ENCODE data around the gene TNFRSF9. TPM values are rescaled to one million over a fixed set of nuclear protein-coding genes. Genes with fewer than 3 reads are reported as not detected.

The TNFRSF9 gene
- total RNA-seq, 4 donors from 2014 or later, result 0.10 TPM; not detected in 3

DNA sequence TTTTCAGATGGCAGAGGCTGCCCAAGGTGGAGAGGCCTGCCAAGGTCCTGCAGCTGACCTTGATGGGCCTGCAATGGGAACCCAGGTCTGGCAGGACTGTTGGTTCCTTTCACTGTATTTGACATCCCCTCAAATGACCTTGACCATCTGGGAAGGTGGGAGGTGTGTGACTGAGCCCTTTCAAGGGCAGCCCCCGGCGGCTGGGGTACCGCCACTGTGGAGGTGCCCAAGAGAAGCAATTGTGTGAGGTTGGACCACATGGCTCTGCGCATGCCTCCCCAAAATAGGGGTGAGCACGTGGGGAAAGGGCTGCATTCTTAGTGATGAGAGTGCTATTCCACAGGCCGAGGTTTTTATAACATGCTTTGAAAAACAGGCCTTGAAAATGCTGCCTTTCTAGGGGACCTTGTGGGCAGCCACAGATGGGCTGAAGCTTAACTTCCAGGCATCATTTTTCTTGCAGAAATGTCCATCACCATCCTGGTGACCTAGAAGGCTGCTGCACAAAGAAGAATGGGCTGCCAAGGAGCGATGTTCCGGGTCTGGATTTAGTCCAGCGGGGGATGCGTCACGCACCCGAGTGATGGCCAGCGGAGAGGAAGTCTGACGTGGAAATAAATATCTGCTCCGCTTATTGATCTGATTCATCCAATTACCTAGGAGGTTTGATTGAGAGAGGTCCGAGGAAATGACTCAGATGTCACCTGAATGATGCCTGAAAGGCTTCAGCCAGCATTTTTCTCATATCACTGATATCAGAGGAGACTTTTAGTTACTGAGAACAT, 71.3 kb downstream of the TNFRSF9 start:
- WGBS, 2 donors, result 87 to 91% methylated on average over 13 to 16 of the region's 16 CpGs
- H3K27me3 ChIP-seq, result no peaks in the 10 kb centered on the region
- H3K4me3 ChIP-seq (replicated peaks in 1 of 3), result no peak overlapping the region
- no peaks in the 10 kb centered on the region for H3K36me3 ChIP-seq
- no peak for DNase-seq
- no peaks in the 10 kb centered on the region for H3K9me3 ChIP-seq
- H3K27ac ChIP-seq, result no peak overlapping the region
- TF ChIP-seq, protein P1, sequence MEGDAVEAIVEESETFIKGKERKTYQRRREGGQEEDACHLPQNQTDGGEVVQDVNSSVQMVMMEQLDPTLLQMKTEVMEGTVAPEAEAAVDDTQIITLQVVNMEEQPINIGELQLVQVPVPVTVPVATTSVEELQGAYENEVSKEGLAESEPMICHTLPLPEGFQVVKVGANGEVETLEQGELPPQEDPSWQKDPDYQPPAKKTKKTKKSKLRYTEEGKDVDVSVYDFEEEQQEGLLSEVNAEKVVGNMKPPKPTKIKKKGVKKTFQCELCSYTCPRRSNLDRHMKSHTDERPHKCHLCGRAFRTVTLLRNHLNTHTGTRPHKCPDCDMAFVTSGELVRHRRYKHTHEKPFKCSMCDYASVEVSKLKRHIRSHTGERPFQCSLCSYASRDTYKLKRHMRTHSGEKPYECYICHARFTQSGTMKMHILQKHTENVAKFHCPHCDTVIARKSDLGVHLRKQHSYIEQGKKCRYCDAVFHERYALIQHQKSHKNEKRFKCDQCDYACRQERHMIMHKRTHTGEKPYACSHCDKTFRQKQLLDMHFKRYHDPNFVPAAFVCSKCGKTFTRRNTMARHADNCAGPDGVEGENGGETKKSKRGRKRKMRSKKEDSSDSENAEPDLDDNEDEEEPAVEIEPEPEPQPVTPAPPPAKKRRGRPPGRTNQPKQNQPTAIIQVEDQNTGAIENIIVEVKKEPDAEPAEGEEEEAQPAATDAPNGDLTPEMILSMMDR (IDR thresholded peaks at IDR 0.05), result no peak
- no peak for TF ChIP-seq POLR2A (IDR thresholded peaks at IDR 0.05)
- intact Hi-C loops (cut with DNase I), result no loop called here
- no peaks in the 10 kb centered on the region for H3K4me1 ChIP-seq

DNA sequence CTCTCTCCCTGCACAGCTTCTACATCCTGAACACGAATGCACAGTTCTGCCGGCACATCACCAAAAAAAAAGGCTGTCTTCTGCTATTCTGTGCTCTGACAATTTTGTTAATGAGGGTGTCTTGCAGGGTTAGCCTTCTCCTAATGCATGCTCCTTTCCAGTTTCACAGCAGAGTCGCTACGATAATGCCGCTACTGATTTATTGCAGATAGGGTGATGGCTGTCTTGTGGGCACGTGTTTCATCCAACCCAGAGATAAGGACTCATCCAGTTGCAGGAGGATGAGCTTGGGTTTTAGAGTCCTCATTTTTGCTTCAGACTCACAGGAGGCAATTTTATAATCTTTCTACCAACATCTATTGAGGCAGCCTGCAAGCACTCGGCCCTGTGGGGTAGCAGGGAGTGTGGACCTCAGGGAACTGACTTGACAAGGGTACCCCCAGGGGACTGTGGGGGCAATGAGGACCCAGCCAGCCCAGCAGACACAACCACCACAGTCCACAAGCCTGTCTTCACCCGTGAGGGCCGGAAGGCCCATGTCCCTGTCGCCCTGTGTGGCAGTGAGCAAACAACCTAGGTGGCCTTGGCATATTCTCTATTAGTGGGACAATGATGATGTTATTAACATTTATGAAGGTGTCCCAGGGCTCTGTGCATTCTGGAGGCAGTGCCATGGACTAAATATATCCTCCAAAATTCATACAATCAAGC, 72.4 kb downstream of the TNFRSF9 start:
- intact Hi-C loops (cut with DNase I), result no loop called here
- no peaks in the 10 kb centered on the region for H3K36me3 ChIP-seq
- no peaks in the 10 kb centered on the region for H3K27me3 ChIP-seq
- H3K27ac ChIP-seq, result no peak overlapping the region
- TF ChIP-seq, protein P1 (IDR thresholded peaks at IDR 0.05), result no peak
- no peak for TF ChIP-seq POLR2A (IDR thresholded peaks at IDR 0.05)
- no peak for DNase-seq
- no peaks in the 10 kb centered on the region for H3K9me3 ChIP-seq
- H3K4me3 ChIP-seq (replicated peaks in 1 of 3), result no peak overlapping the region
- no peaks in the 10 kb centered on the region for H3K4me1 ChIP-seq
- 75 to 93% methylated on average over 10 of the region's 10 CpGs for WGBS, 2 donors

DNA sequence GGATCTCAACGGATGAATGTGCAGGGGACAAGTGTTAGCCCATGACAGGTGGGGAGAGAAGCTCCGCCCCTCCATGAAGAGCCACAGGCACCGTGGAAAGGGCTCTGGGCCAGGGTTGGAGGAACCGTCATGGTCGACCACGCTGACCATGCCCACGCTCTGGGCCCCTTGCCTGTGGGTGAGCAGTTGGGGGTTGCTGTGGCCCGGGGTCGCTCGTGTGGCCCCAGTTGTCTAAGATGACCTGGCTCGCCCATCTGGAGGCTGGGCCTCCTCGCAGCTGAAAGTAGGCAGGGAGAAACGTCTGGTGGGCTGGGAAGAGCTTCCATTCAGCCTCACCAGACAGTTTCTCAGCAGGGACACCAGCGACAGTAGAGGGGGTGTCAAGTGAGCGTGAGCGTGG, 74.7 kb downstream of the TNFRSF9 start:
- intact Hi-C loops (cut with DNase I), result no loop called here
- DNase-seq, result no peak
- no peaks in the 10 kb centered on the region for H3K9me3 ChIP-seq
- H3K27ac ChIP-seq, result no peak overlapping the region
- no peaks in the 10 kb centered on the region for H3K4me1 ChIP-seq
- H3K27me3 ChIP-seq, result no peaks in the 10 kb centered on the region
- 82 to 93% methylated on average over 14 to 16 of the region's 16 CpGs for WGBS, 2 donors
- H3K36me3 ChIP-seq, result no peaks in the 10 kb centered on the region
- H3K4me3 ChIP-seq (replicated peaks in 1 of 3), result no peak overlapping the region
- no peak for TF ChIP-seq POLR2A (IDR thresholded peaks at IDR 0.05)
- TF ChIP-seq, protein P1 (IDR thresholded peaks at IDR 0.05), result no peak

Small RNA genes within 50 kb of the gene (small RNA-seq; reads per million reads assigned to genes)
- gene RF00019, result not detected

Other genes with a start within 250 kb of the TNFRSF9 start
- gene VAMP3, start 169.5 kb downstream of the TNFRSF9 start, total RNA-seq, result 100 to 1,000 TPM in 2 of 4 donors, 10 to 100 TPM in 2; 82.8 to 731 (median 95.2) TPM
- gene PER3, start 156.5 kb downstream of the TNFRSF9 start, total RNA-seq, result 10 to 100 TPM in 3 of 4 donors, 1 to 10 TPM in 1; 8.9 to 30.9 (median 20.9) TPM
- gene UTS2, start 87.8 kb downstream of the TNFRSF9 start, total RNA-seq, result not detected
- gene PARK7, start 20.9 kb upstream of the TNFRSF9 start, total RNA-seq, result 100 to 1,000 TPM; 222 to 327 (median 257) TPM
- gene ERRFI1, start 85.5 kb upstream of the TNFRSF9 start, total RNA-seq, result 100 to 1,000 TPM in 2 of 4 donors, 10 to 100 TPM in 2; 59.9 to 133 (median 85.0) TPM